NB4 (cell line): ENCODE data around the gene CSNK2A1.

ENCODE experiments used
- DNase-seq: peaks from one replicate; pipeline ENCODE4 v3.0.0; 2010; ENCODE audit warnings: low read depth
- H3K4me3 ChIP-seq: one replicate; pipeline ENCODE4 v1.5.1; 2011; ENCODE audit warnings: mild to moderate bottlenecking, low read depth, low read length, moderate library complexity
- MYC ChIP-seq: IDR thresholded peaks from 2 replicates; pipeline ENCODE4 v1.6.1; 2011; ENCODE audit warnings: low read depth, low read length
- POLR2A ChIP-seq: IDR thresholded peaks from 2 replicates; pipeline ENCODE4 v1.6.1; 2011; ENCODE audit warnings: mild to moderate bottlenecking; ENCODE audit not compliant: insufficient read length; ENCODE audit errors: extremely low read depth
- TF ChIP-seq, protein P1 (sequence below): IDR thresholded peaks from 2 replicates; pipeline ENCODE4 v1.6.1; 2011; ENCODE audit warnings: low read depth, low read length
- TF ChIP-seq, protein P2 (sequence below): IDR thresholded peaks from one replicate; pipeline ENCODE4 v1.5.1; 2012; ENCODE audit warnings: low read depth, low read length

Gene CSNK2A1

DNA sequence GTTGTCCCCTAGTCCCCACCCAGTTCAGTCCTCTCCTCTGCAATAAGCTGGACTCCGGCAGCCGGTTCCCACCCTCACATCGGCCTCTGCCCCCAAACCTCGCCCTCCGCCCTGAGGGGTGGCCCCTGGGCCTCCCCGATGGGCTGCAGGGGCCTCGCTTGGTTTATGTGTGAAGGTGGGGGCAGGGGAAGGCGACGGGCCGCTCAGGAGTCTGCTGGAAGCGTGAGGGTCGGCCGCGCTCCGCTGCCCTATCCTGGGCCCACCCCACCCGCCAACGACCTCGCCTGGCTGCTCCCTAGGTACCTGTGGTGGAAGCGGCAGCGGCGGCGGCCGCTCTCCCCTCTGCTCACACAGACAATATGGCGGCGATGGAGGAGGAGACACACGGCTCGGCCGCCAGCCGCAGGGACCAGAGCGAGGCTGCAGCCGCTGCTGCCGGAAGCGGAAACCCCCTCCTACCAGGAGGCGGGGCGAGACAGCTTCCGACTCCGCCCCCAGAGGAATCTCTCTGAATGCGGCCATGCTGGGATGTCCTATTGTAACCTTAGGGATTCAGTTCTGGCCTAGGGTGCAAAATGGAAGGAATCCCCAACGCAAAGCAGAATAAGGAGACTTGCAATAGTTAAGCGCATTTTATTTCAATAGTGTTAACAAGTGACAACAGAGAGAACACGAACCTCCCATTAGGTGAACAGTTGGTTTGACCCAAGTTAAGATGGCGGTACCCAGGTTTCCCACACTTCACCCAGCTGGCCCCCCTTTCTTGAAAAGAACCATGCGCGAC is at the start of gene CSNK2A1:
Gene CSNK2A1, minus strand, starts transcription at position 422 of the 784 bp plus-strand sequence. CDS start 35,239 bp downstream, outside the sequence.
- TF ChIP-seq POLR2A (peak; percentile 94), MYC (peak; percentile 76)
- TF ChIP-seq, protein P1, sequence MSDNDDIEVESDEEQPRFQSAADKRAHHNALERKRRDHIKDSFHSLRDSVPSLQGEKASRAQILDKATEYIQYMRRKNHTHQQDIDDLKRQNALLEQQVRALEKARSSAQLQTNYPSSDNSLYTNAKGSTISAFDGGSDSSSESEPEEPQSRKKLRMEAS, result peak; percentile 55
- TF ChIP-seq, protein P2, sequence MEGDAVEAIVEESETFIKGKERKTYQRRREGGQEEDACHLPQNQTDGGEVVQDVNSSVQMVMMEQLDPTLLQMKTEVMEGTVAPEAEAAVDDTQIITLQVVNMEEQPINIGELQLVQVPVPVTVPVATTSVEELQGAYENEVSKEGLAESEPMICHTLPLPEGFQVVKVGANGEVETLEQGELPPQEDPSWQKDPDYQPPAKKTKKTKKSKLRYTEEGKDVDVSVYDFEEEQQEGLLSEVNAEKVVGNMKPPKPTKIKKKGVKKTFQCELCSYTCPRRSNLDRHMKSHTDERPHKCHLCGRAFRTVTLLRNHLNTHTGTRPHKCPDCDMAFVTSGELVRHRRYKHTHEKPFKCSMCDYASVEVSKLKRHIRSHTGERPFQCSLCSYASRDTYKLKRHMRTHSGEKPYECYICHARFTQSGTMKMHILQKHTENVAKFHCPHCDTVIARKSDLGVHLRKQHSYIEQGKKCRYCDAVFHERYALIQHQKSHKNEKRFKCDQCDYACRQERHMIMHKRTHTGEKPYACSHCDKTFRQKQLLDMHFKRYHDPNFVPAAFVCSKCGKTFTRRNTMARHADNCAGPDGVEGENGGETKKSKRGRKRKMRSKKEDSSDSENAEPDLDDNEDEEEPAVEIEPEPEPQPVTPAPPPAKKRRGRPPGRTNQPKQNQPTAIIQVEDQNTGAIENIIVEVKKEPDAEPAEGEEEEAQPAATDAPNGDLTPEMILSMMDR, result no peak
- H3K4me3 ChIP-seq, result peak within 1 kb of the TSS; percentile 91
- peak; percentile 97 for DNase-seq

DNA sequence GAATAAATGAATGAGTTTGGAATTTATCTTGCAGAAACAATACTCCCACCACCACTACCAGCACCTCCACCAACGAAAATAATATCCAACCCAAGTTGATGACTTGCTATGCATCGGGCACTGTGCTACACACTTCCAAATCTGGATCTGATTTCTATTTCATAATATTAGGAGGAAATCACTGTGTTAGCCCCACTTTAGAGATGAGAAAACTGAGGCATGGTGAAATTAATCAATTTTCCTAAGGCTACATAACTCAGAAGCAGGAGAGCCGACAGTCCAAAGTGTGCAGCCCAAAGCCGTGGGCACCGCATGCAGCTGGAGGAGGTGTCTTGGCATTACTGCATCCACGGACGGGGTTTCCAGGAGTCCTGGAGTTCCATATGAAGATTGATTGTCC is 48.9 kb upstream of the CSNK2A1 start:
- TF ChIP-seq, protein P2, result no peak
- TF ChIP-seq POLR2A, result no peak
- no peak for TF ChIP-seq MYC
- TF ChIP-seq, protein P1, result no peak

DNA sequence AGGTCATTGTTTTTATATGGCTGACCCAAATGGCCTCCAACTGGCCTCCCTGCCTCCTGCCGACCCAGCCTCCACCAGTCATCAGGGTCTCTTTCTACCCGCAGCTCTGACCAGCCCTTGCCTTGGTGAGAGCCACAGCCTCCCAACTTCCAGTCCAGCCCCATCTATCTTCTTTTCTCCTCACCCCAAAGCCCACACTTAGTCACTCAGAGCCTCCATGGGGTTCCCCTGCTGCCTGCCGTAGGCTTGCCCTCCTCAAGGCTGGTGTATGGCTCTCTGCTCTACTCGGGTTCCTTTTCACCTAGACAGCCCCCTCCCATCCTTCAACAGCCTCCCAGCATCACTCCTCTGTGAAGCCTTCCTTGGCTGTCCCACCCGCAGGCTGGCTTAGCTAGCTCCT is 48.4 kb upstream of the CSNK2A1 start:
- H3K4me3 ChIP-seq, result no peak overlapping the region
- TF ChIP-seq MYC (no peak), POLR2A (no peak)
- TF ChIP-seq, protein P1, result no peak
- TF ChIP-seq, protein P2, result no peak

More for the DNA sequence above, 48.9 kb upstream of the CSNK2A1 start:
- no peak overlapping the region for H3K4me3 ChIP-seq
- no peak for DNase-seq

DNA sequence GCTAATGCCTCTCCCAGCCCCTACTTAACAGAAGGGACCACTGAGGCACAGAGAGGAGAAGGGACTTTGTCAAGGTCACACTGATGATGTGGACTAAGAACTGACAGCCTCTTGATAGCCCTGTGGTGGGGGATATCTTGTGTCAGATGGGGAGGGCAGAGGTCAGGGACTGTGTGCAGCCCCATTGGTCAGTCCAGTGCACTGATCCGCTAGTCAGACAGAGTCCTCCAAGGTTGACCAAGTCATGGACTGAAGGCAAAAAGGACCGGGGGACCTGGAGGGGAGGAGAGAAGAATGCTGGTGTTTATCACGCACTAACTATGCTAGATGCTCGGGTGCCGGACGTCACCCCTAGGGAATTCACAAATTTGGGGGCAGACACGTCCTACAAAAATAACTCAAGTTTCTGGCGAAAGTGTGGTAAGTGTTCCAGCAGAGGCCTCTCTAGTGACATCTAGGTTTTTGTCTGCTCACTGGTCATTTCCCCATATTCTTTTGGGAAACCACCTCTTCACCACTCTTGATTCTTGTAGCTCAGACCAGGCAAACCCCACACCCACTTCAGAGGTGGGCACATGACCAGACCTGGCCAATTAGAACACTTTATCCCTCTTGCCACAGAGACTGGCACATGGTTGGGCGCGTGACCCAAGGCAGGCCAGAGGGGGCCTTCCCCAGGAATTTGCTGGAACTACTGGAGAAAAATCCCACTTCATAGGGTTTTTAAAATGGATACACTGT is 45.5 kb upstream of the CSNK2A1 start:
- no peak overlapping the region for H3K4me3 ChIP-seq
- TF ChIP-seq, protein P2, result no peak
- TF ChIP-seq POLR2A (no peak), MYC (no peak; the same call in 1 of the 2 replicates)
- TF ChIP-seq, protein P1, result peak; percentile 92

More for the DNA sequence above, 48.4 kb upstream of the CSNK2A1 start:
- DNase-seq, result no peak

DNA sequence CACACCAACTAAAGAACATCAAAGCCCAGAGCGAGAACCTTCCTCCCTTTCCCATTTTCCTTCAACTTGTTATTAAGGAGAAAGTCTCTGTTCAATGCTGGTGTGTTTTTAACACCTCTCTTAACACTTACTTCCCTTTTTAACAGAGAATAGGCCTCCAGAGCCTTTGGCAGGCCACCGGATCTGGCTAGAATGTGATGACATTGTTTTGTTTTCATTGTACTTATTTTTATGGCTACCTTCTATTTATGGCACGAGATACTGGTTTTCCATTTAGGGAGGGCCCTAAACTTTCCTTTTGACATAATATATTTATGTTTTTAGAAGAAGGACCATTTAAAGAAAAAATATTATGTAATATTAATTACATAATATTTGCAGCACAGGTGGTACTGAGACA is 44.9 kb upstream of the CSNK2A1 start:
- peak; percentile 72 for DNase-seq
- no peak overlapping the region for H3K4me3 ChIP-seq
- TF ChIP-seq, protein P1, result 0 out of 2 replicates have a peak, but pooled peaks have one; percentile 23
- TF ChIP-seq, protein P2, result no peak
- 0 out of 2 replicates have a peak, but pooled peaks have one; percentile 8 for TF ChIP-seq MYC

More for the DNA sequence above, 45.5 kb upstream of the CSNK2A1 start:
- peak; percentile 73 for DNase-seq
